ENCODE data around the gene TMEM80.

- TF ChIP-seq, protein P1, sequence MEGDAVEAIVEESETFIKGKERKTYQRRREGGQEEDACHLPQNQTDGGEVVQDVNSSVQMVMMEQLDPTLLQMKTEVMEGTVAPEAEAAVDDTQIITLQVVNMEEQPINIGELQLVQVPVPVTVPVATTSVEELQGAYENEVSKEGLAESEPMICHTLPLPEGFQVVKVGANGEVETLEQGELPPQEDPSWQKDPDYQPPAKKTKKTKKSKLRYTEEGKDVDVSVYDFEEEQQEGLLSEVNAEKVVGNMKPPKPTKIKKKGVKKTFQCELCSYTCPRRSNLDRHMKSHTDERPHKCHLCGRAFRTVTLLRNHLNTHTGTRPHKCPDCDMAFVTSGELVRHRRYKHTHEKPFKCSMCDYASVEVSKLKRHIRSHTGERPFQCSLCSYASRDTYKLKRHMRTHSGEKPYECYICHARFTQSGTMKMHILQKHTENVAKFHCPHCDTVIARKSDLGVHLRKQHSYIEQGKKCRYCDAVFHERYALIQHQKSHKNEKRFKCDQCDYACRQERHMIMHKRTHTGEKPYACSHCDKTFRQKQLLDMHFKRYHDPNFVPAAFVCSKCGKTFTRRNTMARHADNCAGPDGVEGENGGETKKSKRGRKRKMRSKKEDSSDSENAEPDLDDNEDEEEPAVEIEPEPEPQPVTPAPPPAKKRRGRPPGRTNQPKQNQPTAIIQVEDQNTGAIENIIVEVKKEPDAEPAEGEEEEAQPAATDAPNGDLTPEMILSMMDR (IDR thresholded peaks at IDR 0.05): no peak
- no peak for TF ChIP-seq POLR2A (IDR thresholded peaks at IDR 0.05)
Observed at GRCh38 chr11:655036-655726, 40.4 kb upstream of the TMEM80 start.
